8988T (cell line): ENCODE data around the gene KIAA1671.
"Not testable (repeated sequence)": the region's sequence is repeated elsewhere in the genome, so short reads cannot be mapped to it uniquely, and the experiment has no call there.

Experiments
- DNase-seq: peaks from one replicate; pipeline ENCODE4 v3.0.0; 2011

The KIAA1671 gene

GRCh38 chr22:24951942-24952836 is at the start of gene KIAA1671:
Gene KIAA1671, plus strand, starts transcription at chr22:24952716. Its CDS starts 75,284 bp downstream, at chr22:25028000.
- peak; percentile 79 for DNase-seq

- DNase-seq, result no peak
Measured at GRCh38 chr22:24905909-24906308, 46.6 kb upstream of the KIAA1671 start.

GRCh38 chr22:24907101-24907500 is 45.4 kb upstream of the KIAA1671 start:
- DNase-seq, result not testable (repeated sequence)

GRCh38 chr22:24920029-24920428 is 32.5 kb upstream of the KIAA1671 start:
- no peak for DNase-seq

GRCh38 chr22:24925586-24926427 is 26.7 kb upstream of the KIAA1671 start:
- no peak for DNase-seq

- DNase-seq, result no peak
Measured at GRCh38 chr22:24926428-24926725, 26.1 kb upstream of the KIAA1671 start.

GRCh38 chr22:24926849-24927579 is 25.5 kb upstream of the KIAA1671 start:
- no peak for DNase-seq

- DNase-seq, result no peak
Measured at GRCh38 chr22:24928322-24928721, 24.2 kb upstream of the KIAA1671 start.

GRCh38 chr22:24930678-24931077 is 21.8 kb upstream of the KIAA1671 start:
- no peak for DNase-seq

- no peak for DNase-seq
Measured at GRCh38 chr22:24935771-24936483, 16.6 kb upstream of the KIAA1671 start.

GRCh38 chr22:24937114-24937513 is 15.4 kb upstream of the KIAA1671 start:
- no peak for DNase-seq

GRCh38 chr22:24938741-24939341 is 13.7 kb upstream of the KIAA1671 start:
- no peak for DNase-seq

- no peak for DNase-seq
Measured at GRCh38 chr22:24942301-24942700, 10.2 kb upstream of the KIAA1671 start.

- no peak for DNase-seq
Measured at GRCh38 chr22:24944217-24944937, 8.1 kb upstream of the KIAA1671 start.

GRCh38 chr22:24945430-24945829 is 7.1 kb upstream of the KIAA1671 start:
- DNase-seq, result no peak

GRCh38 chr22:24947383-24947782 is 5.1 kb upstream of the KIAA1671 start:
- no peak for DNase-seq

GRCh38 chr22:24947881-24948280 is 4.6 kb upstream of the KIAA1671 start:
- DNase-seq, result no peak

GRCh38 chr22:24948356-24949202 is 3.9 kb upstream of the KIAA1671 start:
- no peak for DNase-seq

GRCh38 chr22:24950272-24950902 is 2.1 kb upstream of the KIAA1671 start:
- DNase-seq, result no peak

- peak; percentile 40 for DNase-seq
Measured at GRCh38 chr22:24952837-24953383, 394 bp downstream of the KIAA1671 start.
